ENCODE measurements around the gene CALR. TPM values are rescaled to one million over a fixed set of nuclear protein-coding genes. Genes with fewer than 3 reads are reported as not detected.
A peak's percentile ranks its signal among the peaks of the same experiment; 100 is the strongest.
"Not testable (repeated sequence)": the region's sequence is repeated elsewhere in the genome, so short reads cannot be mapped to it uniquely, and the experiment has no call there.

The CALR gene
- total RNA-seq, 1 donor from 2014 or later, result 913 TPM

DNA sequence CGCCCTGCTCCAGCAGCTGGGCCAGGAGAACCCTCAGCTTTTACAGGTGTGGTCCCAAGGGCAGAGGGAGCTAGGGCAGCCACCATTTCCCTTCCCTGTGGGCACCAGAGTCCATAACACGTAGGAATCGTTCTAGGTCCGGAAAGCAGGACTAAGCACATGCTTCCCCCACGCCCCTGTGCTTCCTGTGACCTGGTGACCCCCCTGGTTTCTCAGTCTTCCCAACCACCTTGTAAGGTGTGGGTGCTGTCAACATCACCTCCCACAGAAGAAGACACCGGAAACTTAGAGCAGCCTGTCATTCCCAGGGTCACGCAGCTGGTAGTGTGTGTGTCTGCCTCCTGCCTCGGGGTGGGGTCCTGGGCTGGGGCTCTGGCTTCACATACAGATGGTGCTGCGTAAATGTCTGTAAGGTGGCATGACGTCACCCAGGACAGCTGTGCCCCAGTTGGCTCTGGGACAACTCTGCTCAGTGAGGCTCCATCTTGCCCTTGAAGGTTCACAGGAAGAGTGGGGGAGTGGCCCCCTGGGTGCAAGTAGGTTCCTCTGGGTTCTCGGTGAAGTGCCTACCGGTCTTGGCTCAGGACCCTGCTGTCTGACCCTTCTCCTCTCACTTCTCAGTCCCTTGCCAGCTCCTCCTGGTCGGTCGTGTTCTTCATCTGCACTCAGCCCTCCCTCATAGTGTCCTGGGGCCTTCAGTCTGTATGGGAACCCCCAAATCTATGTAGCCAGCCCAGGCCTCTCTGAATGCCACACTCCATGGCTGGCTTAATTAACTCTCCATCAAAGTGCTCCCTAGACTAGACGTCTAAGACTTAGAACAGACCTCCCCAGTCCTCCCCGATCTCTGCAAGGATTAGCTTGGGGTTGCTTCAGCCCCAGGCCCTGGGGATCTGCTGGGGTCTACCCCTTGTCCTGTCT, 11.2 kb downstream of the CALR start:
- Mint-ChIP-seq H3K27ac (peak overlapping the region; percentile 80), H3K36me3 (ENCODE audit: low read depth) (peaks cover 49% of the 10 kb centered on the region), H3K4me3 (no peak overlapping the region), H3K4me1 (ENCODE audit: low read depth) (peaks cover 42% of the 10 kb centered on the region), H3K27me3 (ENCODE audit: insufficient read depth) (no peaks in the 10 kb centered on the region), H3K9me3 (no peaks in the 10 kb centered on the region)
- intact Hi-C loops (cut with micrococcal nuclease), result no loop called here
- DNase-seq (ENCODE audit: low spot score), result no peak

DNA sequence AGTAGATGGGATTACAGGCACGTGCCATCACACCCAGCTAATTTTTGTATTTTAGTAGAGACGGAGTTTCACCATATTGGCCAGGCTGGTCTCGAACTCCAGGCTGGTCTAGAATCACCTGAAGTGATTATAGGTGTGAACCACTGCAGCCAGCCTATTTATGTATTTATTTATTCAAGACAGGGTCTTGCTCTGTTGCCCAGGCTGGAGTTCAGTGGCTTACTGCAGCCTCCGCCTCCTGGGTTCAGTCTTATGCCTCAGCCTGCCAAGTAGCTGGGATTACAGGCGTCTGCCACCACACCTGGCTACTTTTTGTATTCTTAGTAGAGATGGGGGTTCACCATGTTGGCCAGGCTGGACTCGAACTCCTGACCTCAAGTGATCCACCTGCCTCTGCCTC, 13.6 kb downstream of the CALR start:
- H3K36me3 Mint-ChIP-seq (ENCODE audit: low read depth), result peaks cover 41% of the 10 kb centered on the region
- H3K9me3 Mint-ChIP-seq; H3K4me3 Mint-ChIP-seq; H3K27me3 Mint-ChIP-seq (ENCODE audit: insufficient read depth); intact Hi-C loops (cut with micrococcal nuclease); DNase-seq (ENCODE audit: low spot score): not testable (repeated sequence)
- H3K4me1 Mint-ChIP-seq (ENCODE audit: low read depth), result peaks cover 40% of the 10 kb centered on the region
- H3K27ac Mint-ChIP-seq, result peak overlapping the region; percentile 3

DNA sequence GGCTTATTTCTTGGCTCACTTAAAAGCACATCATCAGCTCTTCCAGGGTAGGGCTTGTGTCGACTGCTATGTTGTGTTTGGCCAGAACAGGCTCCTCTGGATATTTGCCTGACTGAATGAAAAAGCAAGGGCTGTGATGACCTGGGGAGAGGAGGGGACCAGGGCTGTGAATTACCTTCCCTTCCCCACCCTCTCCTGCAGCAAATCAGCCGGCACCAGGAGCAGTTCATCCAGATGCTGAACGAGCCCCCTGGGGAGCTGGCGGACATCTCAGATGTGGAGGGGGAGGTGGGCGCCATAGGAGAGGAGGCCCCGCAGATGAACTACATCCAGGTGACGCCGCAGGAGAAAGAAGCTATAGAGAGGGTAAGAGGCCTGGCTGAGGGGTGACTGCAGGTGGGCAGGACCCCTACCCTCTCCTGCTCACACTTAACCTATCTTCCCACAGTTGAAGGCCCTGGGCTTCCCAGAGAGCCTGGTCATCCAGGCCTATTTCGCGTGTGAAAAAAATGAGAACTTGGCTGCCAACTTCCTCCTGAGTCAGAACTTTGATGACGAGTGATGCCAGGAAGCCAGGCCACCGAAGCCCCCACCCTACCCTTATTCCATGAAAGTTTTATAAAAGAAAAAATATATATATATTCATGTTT, 14.2 kb downstream of the CALR start:
- H3K36me3 Mint-ChIP-seq (ENCODE audit: low read depth), result peaks cover 40% of the 10 kb centered on the region
- H3K27me3 Mint-ChIP-seq (ENCODE audit: insufficient read depth), result no peaks in the 10 kb centered on the region
- intact Hi-C loops (cut with micrococcal nuclease), result no loop called here
- no peak for DNase-seq (ENCODE audit: low spot score)
- peaks cover 38% of the 10 kb centered on the region for H3K4me1 Mint-ChIP-seq (ENCODE audit: low read depth)
- H3K9me3 Mint-ChIP-seq, result no peaks in the 10 kb centered on the region
- H3K27ac Mint-ChIP-seq, result no peak overlapping the region
- H3K4me3 Mint-ChIP-seq, result no peak overlapping the region

DNA sequence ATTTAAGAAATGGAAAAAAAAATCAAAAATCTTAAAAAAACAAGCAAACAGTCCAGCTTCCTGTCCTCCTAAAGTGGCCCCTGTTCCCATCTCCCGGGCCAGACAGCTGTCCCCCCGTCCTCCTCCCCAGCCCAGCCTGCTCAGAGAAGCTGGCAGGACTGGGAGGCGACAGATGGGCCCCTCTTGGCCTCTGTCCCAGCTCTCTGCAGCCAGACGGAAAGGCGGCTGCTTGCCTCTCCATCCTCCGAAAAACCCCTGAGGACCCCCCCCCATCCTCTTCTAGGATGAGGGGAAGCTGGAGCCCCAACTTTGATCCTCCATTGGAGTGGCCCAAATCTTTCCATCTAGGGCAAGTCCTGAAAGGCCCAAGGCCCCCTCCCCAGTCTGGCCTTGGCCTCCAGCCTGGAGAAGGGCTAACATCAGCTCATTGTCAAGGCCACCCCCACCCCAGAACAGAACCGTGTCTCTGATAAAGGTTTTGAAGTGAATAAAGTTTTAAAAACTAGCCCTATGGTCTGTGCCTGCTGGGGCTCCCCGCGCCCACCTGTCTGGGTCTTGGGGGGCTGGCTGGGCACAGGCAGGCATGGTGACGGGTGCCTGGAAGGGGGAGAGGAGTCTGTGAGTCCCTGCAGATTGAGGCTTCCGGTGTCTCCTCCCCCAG, 14.9 kb downstream of the CALR start:
- H3K4me1 Mint-ChIP-seq (ENCODE audit: low read depth), result peaks cover 35% of the 10 kb centered on the region
- H3K27ac Mint-ChIP-seq, result no peak overlapping the region
- no peaks in the 10 kb centered on the region for H3K27me3 Mint-ChIP-seq (ENCODE audit: insufficient read depth)

DNA sequence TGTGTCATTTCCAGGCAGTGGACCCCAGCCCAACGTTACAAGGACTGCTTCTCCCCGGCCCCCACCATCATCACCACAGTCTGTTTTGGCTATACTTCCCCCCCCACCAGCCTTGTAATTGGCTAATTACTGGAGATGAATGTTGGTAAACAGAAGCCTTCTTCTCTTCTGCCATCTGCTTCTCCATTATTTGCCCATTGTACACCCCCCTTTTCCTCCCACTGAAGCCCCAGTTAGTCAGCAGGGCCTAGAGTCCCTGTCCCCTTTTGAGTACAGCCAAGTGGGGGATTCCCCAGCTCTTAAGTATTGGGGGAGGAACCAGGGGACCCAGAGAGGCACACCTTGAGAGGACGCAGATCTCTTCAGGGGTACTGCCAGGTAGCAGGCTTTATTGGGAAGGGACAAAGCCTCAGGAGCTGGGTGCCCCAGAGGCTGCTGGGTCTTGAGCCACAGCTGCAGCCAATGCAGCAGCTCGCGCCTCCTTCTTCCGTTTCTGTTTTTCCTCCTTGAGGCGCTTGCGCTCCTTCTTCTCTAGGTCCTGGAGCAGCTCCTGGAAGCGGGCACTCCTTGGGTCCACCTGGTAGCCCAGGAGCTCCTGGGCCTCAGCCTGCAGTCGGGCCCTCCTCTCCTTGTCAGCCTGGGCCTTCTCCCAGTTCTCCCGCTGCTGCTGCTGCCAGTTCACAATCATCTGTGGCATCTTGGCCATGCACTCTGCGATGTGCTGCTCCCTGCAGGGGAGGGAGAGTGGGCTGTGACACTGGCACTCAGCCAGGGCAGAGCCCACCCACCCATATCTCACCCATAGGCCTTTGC, 15.6 kb downstream of the CALR start:
- Mint-ChIP-seq H3K4me1 (ENCODE audit: low read depth) (peaks cover 35% of the 10 kb centered on the region), H3K9me3 (no peaks in the 10 kb centered on the region), H3K27me3 (ENCODE audit: insufficient read depth) (no peaks in the 10 kb centered on the region), H3K4me3 (peak overlapping the region; percentile 90), H3K27ac (peak overlapping the region; percentile 55), H3K36me3 (ENCODE audit: low read depth) (peaks cover 34% of the 10 kb centered on the region)
- no peak for DNase-seq (ENCODE audit: low spot score)
- intact Hi-C loops (cut with micrococcal nuclease), result loop anchor here (1.0 kb wide), 1 partner anchor 8 kb away; no protein-coding TSS in a partner anchor

More for the DNA sequence above, 14.9 kb downstream of the CALR start:
- intact Hi-C loops (cut with micrococcal nuclease), result no loop called here
- DNase-seq (ENCODE audit: low spot score), result no peak
- no peak overlapping the region for H3K4me3 Mint-ChIP-seq
- H3K9me3 Mint-ChIP-seq, result no peaks in the 10 kb centered on the region
- peaks cover 37% of the 10 kb centered on the region for H3K36me3 Mint-ChIP-seq (ENCODE audit: low read depth)

DNA sequence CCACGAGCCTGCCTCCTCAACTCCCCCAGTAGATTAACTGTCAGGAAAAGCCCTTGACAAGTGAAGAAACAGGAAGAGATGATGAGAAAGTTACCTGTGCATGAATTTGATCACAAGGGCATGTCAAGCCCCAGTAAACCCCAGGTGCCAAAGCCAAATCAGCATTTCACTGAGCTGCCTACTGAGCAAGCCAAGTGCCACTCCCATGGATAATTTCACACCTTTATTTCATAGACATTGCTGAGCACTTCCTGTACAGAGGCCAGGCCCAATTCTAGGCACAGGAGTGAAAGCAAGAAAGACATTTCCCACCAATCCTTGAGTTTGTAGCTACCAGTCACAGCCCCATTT, 16.2 kb downstream of the CALR start:
- Mint-ChIP-seq H3K36me3 (ENCODE audit: low read depth) (peaks cover 32% of the 10 kb centered on the region), H3K4me1 (ENCODE audit: low read depth) (peaks cover 33% of the 10 kb centered on the region), H3K9me3 (no peaks in the 10 kb centered on the region), H3K4me3 (peak overlapping the region; percentile 90), H3K27ac (peak overlapping the region; percentile 6), H3K27me3 (ENCODE audit: insufficient read depth) (no peaks in the 10 kb centered on the region)
- no peak for DNase-seq (ENCODE audit: low spot score)
- intact Hi-C loops (cut with micrococcal nuclease), result loop anchor here (1.0 kb wide), 1 partner anchor 8 kb away; no protein-coding TSS in a partner anchor

DNA sequence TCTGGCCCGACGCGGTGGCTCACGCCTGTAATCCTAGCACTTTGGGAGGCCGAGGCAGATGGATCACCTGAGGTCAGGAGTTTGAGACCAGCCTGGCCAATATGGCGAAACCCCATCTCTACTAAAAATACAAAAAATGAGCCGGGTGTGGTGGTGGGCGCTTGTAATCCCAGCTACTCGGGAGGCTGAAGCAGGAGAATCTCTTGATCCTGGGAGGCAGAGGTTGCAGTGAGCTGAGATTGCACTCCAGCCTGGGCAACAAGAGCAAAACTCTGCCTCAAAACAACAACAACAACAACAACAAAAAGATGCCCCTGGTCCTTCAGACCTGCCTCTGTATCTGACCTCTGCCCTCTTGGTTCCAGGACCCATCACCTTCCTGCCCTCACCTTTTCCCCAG, 17.2 kb downstream of the CALR start:
- H3K27ac Mint-ChIP-seq, result peak overlapping the region; percentile 61
- peak overlapping the region; percentile 90 for H3K4me3 Mint-ChIP-seq
- peaks cover 25% of the 10 kb centered on the region for H3K36me3 Mint-ChIP-seq (ENCODE audit: low read depth)
- DNase-seq (ENCODE audit: low spot score); H3K9me3 Mint-ChIP-seq; intact Hi-C loops (cut with micrococcal nuclease); H3K27me3 Mint-ChIP-seq (ENCODE audit: insufficient read depth): not testable (repeated sequence)
- peaks cover 27% of the 10 kb centered on the region for H3K4me1 Mint-ChIP-seq (ENCODE audit: low read depth)

DNA sequence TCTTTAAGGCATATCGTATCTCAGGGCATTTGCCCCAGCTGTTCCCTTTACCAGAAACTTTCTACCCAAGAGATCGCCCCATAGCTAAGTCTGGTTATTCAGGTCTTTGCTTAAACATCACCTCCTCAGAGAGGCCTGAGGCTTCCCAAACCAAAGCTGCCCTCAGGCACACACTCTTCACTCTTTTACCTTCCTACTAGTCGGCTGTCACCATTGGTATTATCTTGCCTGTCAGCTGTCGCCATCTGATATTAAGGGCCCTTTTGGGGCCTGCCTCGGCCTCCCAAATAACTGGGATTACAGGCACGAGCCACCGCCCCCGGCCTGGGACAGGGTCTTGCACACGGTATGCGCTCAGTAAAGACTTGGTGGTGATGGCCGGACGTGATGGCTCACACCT, 17.6 kb downstream of the CALR start:
- peak overlapping the region; percentile 51 for H3K27ac Mint-ChIP-seq
- H3K4me3 Mint-ChIP-seq, result peak overlapping the region; percentile 90
- intact Hi-C loops (cut with micrococcal nuclease), result loop anchor here (2.0 kb wide), 1 partner anchor 65 kb away; the partner anchor contains the start of gene GCDH
- H3K36me3 Mint-ChIP-seq (ENCODE audit: low read depth), result peaks cover 25% of the 10 kb centered on the region
- no peaks in the 10 kb centered on the region for H3K27me3 Mint-ChIP-seq (ENCODE audit: insufficient read depth)
- H3K9me3 Mint-ChIP-seq, result no peaks in the 10 kb centered on the region
- DNase-seq (ENCODE audit: low spot score), result no peak
- peaks cover 27% of the 10 kb centered on the region for H3K4me1 Mint-ChIP-seq (ENCODE audit: low read depth)

DNA sequence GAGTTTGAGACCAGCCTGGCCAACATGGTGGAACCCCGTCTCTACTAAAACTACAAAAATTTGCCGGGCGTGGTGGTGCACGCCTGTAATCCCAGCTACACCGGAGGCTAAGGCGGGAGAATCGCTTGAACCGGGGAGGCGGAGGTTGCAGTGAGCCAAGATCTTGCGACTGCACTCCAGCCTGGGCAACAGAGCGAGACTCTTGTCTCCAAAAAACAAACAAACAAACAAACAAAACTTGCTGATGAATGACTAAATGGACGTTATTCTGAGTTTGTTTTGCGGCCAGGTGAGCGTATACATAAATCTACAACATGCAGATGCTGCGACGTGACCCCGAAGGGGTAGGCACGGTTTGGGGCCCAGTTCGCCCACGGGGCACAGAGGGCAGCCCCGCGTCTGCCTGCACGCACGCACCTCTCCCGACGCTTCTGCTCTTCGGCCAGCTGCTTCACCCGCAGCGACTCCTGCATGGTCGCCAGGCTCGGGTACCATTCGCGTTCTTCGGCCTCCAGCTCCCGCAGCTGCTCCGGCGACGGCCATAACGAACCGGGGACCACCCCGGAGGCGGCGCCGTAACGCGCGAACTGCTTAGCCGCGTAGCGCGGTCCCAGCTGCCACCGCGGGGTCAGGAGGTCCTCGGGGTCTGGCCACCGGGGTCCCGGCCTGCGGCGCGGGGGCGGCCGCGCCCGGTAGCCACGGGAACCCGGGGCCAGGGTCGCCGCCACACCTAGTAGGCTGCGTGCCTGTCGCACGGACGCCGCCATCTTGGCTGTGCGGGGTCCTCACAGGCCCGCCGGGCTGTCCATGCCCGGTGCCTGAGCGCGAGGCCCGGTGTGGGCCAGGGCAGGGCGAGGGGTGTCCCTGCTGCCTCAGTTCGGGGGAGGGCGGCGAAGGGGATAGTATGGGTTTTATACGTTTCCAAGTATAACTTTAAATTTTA, 18.3 kb downstream of the CALR start, which contains the start of gene GADD45GIP1:
TSS of gene GADD45GIP1 (minus strand) at position 778 of the 943 bp plus-strand sequence. CDS start at position 767, 11 bp downstream.
- intact Hi-C loops (cut with micrococcal nuclease), result loop anchor here (1.0 to 2.0 kb wide), 2 partner anchors 9 to 66 kb away; partner anchors contain the start of gene GCDH
- H3K9me3 Mint-ChIP-seq, result no peaks in the 10 kb centered on the region
- H3K36me3 Mint-ChIP-seq (ENCODE audit: low read depth), result peaks cover 19% of the 10 kb centered on the region
- DNase-seq (ENCODE audit: low spot score), result peak; percentile 79
- H3K27me3 Mint-ChIP-seq (ENCODE audit: insufficient read depth), result no peaks in the 10 kb centered on the region
- H3K27ac Mint-ChIP-seq, result peak within 1 kb of the TSS; percentile 90
- peak within 1 kb of the TSS; percentile 92 for H3K4me3 Mint-ChIP-seq
- peaks cover 27% of the 10 kb centered on the region for H3K4me1 Mint-ChIP-seq (ENCODE audit: low read depth)

DNA sequence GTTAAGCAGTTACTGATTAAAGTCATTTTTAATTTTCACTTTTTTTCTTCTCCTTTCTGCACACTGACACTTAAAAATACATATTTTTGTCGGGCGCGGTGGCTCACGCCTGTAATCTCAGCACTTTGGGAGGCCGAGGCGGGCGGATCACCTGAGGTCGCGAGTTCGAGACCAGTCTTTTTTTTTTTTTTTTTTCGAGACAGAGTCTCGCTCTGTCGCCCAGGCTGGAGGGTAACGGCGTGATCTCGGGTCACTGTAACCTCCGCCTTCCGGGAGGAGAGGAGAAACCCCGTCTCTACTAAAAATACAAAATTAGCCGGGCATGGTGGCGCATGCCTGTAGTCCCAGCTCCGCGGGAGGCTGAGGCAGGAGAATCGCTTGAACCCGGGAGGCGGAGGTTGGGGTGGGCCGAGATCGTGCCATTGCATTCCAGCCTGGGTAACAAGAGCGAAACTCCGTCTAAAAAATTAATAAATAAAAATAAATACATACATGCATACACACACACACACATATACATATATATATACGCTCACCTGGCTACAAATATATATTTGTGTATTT, 19.1 kb downstream of the CALR start:
- intact Hi-C loops (cut with micrococcal nuclease), result loop anchor here (1.0 to 2.0 kb wide), 2 partner anchors 8 to 67 kb away; partner anchors contain the start of gene GCDH

DNA sequence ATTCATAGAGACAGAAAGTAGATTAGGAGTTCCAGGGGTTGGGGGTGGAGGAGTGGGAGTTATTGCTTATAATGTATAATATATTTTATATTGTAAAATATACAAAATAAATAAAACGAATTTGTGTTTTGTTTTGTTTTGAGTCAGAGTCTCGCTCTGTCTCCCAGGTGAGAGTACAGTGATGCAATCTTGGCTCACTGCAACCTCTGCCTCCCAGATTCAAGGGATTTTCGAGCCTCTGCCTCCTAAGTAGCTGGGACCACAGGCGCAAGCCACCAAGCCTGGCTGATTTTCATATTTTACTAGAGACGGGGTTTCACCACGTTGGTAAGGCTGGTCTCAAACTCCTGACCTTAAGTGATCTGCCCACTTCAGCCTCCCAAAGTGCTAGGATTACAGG, 21.1 kb downstream of the CALR start:
- intact Hi-C loops (cut with micrococcal nuclease), result no loop called here
- peaks cover 7% of the 10 kb centered on the region for H3K36me3 Mint-ChIP-seq (ENCODE audit: low read depth)
- H3K4me3 Mint-ChIP-seq, result no peak overlapping the region
- peaks cover 19% of the 10 kb centered on the region for H3K4me1 Mint-ChIP-seq (ENCODE audit: low read depth)
- peaks cover 5% of the 10 kb centered on the region for H3K27me3 Mint-ChIP-seq (ENCODE audit: insufficient read depth)
- no peak for DNase-seq (ENCODE audit: low spot score)
- H3K9me3 Mint-ChIP-seq, result no peaks in the 10 kb centered on the region
- no peak overlapping the region for H3K27ac Mint-ChIP-seq

More for the DNA sequence above, 19.1 kb downstream of the CALR start:
- Mint-ChIP-seq H3K36me3 (ENCODE audit: low read depth) (peaks cover 16% of the 10 kb centered on the region), H3K4me3 (peak overlapping the region; percentile 92), H3K4me1 (ENCODE audit: low read depth) (peaks cover 27% of the 10 kb centered on the region), H3K27ac (peak overlapping the region; percentile 90)
- not testable (repeated sequence) for H3K27me3 Mint-ChIP-seq (ENCODE audit: insufficient read depth); H3K9me3 Mint-ChIP-seq; DNase-seq (ENCODE audit: low spot score)
